ENCODE measurements around the gene SHISA5. TPM values are rescaled to one million over a fixed set of nuclear protein-coding genes. Genes with fewer than 3 reads are reported as not detected.

SHISA5 gene
- total RNA-seq, 1 experiment from 2014 or later, result 104 TPM

DNA sequence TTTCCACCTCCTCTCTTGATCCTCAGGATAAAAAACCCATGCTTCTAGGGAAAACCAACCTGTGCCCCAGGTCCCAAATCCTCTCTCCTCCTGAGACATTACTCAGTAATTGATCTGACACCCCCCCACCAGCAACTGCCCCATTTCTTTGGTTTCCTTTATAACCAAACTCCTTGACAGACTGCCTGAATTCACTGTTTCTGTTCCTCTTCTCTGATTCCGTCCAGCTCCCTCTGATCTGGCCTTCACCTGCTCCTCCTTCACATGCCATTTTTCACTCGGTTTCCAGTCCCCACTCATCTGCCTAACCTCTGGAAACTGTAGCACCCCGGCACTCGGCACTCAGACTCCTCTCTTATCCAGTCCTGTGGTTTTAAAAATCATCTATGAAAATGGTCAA, 66.2 kb downstream of the SHISA5 start:
- no peaks in the 10 kb centered on the region for H3K27me3 ChIP-seq (ENCODE audit: insufficient read depth, low read length)
- H2AFZ ChIP-seq (ENCODE audit: low read depth, low read length, poor library complexity, severe bottlenecking), result no peak overlapping the region
- ATAC-seq (no peak), DNase-seq (ENCODE audit: low read depth, low spot score) (no peak)
- H3K36me3 ChIP-seq (ENCODE audit: control insufficient read depth in 1 of 2, insufficient read depth in 2 of 2, low read length in 2 of 2), result peaks cover 9 to 21% of the 10 kb centered on the region in 2 experiments; a peak in 3 of 4 replicates
- BruUV-seq (replicated peaks), result no TSS peak
- no peak overlapping the region for H3K4me3 ChIP-seq (replicated peaks in 1 of 2; ENCODE audit: low read depth in 1 of 2, low read length in 2 of 2)
- H3K9me3 ChIP-seq (ENCODE audit: control insufficient read depth in 1 of 2, insufficient read depth in 1 of 2, low read depth in 1 of 2, low read length in 2 of 2), result no peaks in the 10 kb centered on the region
- H3K4me2 ChIP-seq (ENCODE audit: low read length), result no peak overlapping the region
- no peak overlapping the region for H3K27ac ChIP-seq (ENCODE audit: low read depth, low read length)
- H3K4me1 ChIP-seq (ENCODE audit: control insufficient read depth in 1 of 2, insufficient read depth in 2 of 2, low read length in 2 of 2), result peaks cover 36 to 58% of the 10 kb centered on the region in 2 experiments
- ChIA-PET CTCF (interaction anchor here (1.3 to 6.4 kb wide), 3 partner anchors 36 to 163 kb away, joined by 3 to 386 read pairs (median 91); no protein-coding TSS in a partner anchor), RAD21 (ENCODE audit: low non-redundant PET in 1 of 2, low total read pairs in 2 of 2, uncharacterized antibody in 2 of 2, unreplicated experiment in 2 of 2) (interaction anchor here in 1 of 2 experiments (3.3 kb wide), 1 partner anchor 37 kb away, joined by 59 read pairs; no protein-coding TSS in a partner anchor), POLR2A (no interaction called here)
- H4K20me1 ChIP-seq (ENCODE audit: insufficient read depth), result no peaks in the 10 kb centered on the region
- TF ChIP-seq EZH2 (IDR thresholded peaks at IDR 0.05), result no peak
- TF ChIP-seq YY1 (IDR thresholded peaks at IDR 0.05; ENCODE audit: extremely low read depth, insufficient replicate concordance, low read depth, low read length), result no peak
- no peak for TF ChIP-seq CBX3 (IDR thresholded peaks at IDR 0.05; ENCODE audit: low read depth)
- TF ChIP-seq, protein P1, sequence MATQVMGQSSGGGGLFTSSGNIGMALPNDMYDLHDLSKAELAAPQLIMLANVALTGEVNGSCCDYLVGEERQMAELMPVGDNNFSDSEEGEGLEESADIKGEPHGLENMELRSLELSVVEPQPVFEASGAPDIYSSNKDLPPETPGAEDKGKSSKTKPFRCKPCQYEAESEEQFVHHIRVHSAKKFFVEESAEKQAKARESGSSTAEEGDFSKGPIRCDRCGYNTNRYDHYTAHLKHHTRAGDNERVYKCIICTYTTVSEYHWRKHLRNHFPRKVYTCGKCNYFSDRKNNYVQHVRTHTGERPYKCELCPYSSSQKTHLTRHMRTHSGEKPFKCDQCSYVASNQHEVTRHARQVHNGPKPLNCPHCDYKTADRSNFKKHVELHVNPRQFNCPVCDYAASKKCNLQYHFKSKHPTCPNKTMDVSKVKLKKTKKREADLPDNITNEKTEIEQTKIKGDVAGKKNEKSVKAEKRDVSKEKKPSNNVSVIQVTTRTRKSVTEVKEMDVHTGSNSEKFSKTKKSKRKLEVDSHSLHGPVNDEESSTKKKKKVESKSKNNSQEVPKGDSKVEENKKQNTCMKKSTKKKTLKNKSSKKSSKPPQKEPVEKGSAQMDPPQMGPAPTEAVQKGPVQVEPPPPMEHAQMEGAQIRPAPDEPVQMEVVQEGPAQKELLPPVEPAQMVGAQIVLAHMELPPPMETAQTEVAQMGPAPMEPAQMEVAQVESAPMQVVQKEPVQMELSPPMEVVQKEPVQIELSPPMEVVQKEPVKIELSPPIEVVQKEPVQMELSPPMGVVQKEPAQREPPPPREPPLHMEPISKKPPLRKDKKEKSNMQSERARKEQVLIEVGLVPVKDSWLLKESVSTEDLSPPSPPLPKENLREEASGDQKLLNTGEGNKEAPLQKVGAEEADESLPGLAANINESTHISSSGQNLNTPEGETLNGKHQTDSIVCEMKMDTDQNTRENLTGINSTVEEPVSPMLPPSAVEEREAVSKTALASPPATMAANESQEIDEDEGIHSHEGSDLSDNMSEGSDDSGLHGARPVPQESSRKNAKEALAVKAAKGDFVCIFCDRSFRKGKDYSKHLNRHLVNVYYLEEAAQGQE (IDR thresholded peaks at IDR 0.05; ENCODE audit: low read depth), result no peak
- TF ChIP-seq, protein P2, sequence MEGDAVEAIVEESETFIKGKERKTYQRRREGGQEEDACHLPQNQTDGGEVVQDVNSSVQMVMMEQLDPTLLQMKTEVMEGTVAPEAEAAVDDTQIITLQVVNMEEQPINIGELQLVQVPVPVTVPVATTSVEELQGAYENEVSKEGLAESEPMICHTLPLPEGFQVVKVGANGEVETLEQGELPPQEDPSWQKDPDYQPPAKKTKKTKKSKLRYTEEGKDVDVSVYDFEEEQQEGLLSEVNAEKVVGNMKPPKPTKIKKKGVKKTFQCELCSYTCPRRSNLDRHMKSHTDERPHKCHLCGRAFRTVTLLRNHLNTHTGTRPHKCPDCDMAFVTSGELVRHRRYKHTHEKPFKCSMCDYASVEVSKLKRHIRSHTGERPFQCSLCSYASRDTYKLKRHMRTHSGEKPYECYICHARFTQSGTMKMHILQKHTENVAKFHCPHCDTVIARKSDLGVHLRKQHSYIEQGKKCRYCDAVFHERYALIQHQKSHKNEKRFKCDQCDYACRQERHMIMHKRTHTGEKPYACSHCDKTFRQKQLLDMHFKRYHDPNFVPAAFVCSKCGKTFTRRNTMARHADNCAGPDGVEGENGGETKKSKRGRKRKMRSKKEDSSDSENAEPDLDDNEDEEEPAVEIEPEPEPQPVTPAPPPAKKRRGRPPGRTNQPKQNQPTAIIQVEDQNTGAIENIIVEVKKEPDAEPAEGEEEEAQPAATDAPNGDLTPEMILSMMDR (IDR thresholded peaks at IDR 0.05 in 2 of 3, conservative IDR thresholded peaks at IDR 0.05 in 1 of 3; ENCODE audit: borderline replicate concordance in 1 of 3, insufficient read depth in 1 of 3, low read depth in 2 of 3, low read length in 2 of 3), result no peak
- no peak for TF ChIP-seq SRF (IDR thresholded peaks at IDR 0.05; ENCODE audit: low read depth)
- TF ChIP-seq FOSL1 (IDR thresholded peaks at IDR 0.05; ENCODE audit: low read depth), result no peak
- no peak for TF ChIP-seq SP1 (IDR thresholded peaks at IDR 0.05; ENCODE audit: low read depth)
- TF ChIP-seq EGR1 (IDR thresholded peaks at IDR 0.05; ENCODE audit: low read depth), result no peak
- no peak for TF ChIP-seq POLR2A (IDR thresholded peaks at IDR 0.05; ENCODE audit: borderline replicate concordance, extremely low read depth, insufficient read depth, insufficient read length)
- no peak for TF ChIP-seq ZFX (IDR thresholded peaks at IDR 0.05)
- TF ChIP-seq JUND (IDR thresholded peaks at IDR 0.05), result no peak
- no peak for TF ChIP-seq CEBPB (IDR thresholded peaks at IDR 0.05; ENCODE audit: low read depth)
- no peak for TF ChIP-seq ZNF274 (IDR thresholded peaks at IDR 0.05; ENCODE audit: low read depth, low read length)
- H3K9me2 ChIP-seq (ENCODE audit: insufficient read depth), result no peaks in the 10 kb centered on the region
- H3K9ac ChIP-seq (ENCODE audit: low read length), result no peak overlapping the region
- intact Hi-C loops (cut with micrococcal nuclease), result no loop called here
- H3K79me2 ChIP-seq (ENCODE audit: insufficient read depth, low read length), result peaks cover 54% of the 10 kb centered on the region
